ENCODE data around the gene WDR72. TPM values are rescaled to one million over a fixed set of nuclear protein-coding genes. Genes with fewer than 3 reads are reported as not detected.

WDR72 gene
- total RNA-seq, 1 donor from 2014 or later, result 0.59 TPM

DNA sequence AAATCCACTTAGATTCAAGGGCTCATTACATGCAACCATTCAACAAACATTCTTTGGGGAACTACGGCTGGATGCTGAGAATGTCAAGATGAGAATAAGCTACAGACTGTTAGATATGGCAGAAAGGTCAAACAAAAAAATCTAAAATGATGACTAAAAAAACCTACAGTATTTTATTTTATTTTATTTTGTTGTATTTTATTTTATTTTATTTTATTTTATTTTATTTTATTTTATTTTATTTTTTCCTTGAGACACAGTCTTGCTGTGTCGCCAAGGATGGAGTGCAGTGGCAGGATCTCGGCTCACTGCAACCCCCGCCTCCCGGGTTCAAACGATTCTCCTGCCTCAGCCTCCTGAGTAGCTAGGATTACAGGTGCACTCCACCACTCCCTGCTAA lies 46.2 kb downstream of the WDR72 start:
- TF ChIP-seq, protein P1, sequence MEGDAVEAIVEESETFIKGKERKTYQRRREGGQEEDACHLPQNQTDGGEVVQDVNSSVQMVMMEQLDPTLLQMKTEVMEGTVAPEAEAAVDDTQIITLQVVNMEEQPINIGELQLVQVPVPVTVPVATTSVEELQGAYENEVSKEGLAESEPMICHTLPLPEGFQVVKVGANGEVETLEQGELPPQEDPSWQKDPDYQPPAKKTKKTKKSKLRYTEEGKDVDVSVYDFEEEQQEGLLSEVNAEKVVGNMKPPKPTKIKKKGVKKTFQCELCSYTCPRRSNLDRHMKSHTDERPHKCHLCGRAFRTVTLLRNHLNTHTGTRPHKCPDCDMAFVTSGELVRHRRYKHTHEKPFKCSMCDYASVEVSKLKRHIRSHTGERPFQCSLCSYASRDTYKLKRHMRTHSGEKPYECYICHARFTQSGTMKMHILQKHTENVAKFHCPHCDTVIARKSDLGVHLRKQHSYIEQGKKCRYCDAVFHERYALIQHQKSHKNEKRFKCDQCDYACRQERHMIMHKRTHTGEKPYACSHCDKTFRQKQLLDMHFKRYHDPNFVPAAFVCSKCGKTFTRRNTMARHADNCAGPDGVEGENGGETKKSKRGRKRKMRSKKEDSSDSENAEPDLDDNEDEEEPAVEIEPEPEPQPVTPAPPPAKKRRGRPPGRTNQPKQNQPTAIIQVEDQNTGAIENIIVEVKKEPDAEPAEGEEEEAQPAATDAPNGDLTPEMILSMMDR (IDR thresholded peaks at IDR 0.05; ENCODE audit: unreplicated experiment), result no peak
- DNase-seq (ENCODE audit: low spot score), result no peak
- H3K27ac Mint-ChIP-seq (ENCODE audit: unreplicated experiment), result no peak overlapping the region

GRCh38 chr15:53710906-53711305 lies 48.6 kb downstream of the WDR72 start:
- no peaks in the 10 kb centered on the region for H3K36me3 Mint-ChIP-seq (ENCODE audit: low read depth, unreplicated experiment)

More for the DNA sequence above, 46.2 kb downstream of the WDR72 start:
- no peaks in the 10 kb centered on the region for H3K4me1 Mint-ChIP-seq (ENCODE audit: unreplicated experiment)
- H3K4me3 Mint-ChIP-seq (ENCODE audit: unreplicated experiment), result no peak overlapping the region
- H3K9me3 Mint-ChIP-seq (ENCODE audit: unreplicated experiment), result no peaks in the 10 kb centered on the region
- H3K36me3 Mint-ChIP-seq (ENCODE audit: low read depth, unreplicated experiment), result no peaks in the 10 kb centered on the region
- no peaks in the 10 kb centered on the region for H3K27me3 Mint-ChIP-seq (ENCODE audit: unreplicated experiment)

GRCh38 chr15:53709821-53710220 lies 49.6 kb downstream of the WDR72 start:
- no peak overlapping the region for H3K4me3 Mint-ChIP-seq (ENCODE audit: unreplicated experiment)
- H3K9me3 Mint-ChIP-seq (ENCODE audit: unreplicated experiment), result no peaks in the 10 kb centered on the region
- no peak for DNase-seq (ENCODE audit: low spot score)
- no peaks in the 10 kb centered on the region for H3K4me1 Mint-ChIP-seq (ENCODE audit: unreplicated experiment)
- TF ChIP-seq, protein P1 (IDR thresholded peaks at IDR 0.05; ENCODE audit: unreplicated experiment), result no peak
- H3K36me3 Mint-ChIP-seq (ENCODE audit: low read depth, unreplicated experiment), result no peaks in the 10 kb centered on the region
- H3K27ac Mint-ChIP-seq (ENCODE audit: unreplicated experiment), result no peak overlapping the region
- no peaks in the 10 kb centered on the region for H3K27me3 Mint-ChIP-seq (ENCODE audit: unreplicated experiment)

More at GRCh38 chr15:53710906-53711305, 48.6 kb downstream of the WDR72 start:
- TF ChIP-seq, protein P1 (IDR thresholded peaks at IDR 0.05; ENCODE audit: unreplicated experiment), result no peak
- no peaks in the 10 kb centered on the region for H3K4me1 Mint-ChIP-seq (ENCODE audit: unreplicated experiment)
- no peak overlapping the region for H3K4me3 Mint-ChIP-seq (ENCODE audit: unreplicated experiment)
- no peak for DNase-seq (ENCODE audit: low spot score)
- no peak overlapping the region for H3K27ac Mint-ChIP-seq (ENCODE audit: unreplicated experiment)
- H3K27me3 Mint-ChIP-seq (ENCODE audit: unreplicated experiment), result no peaks in the 10 kb centered on the region
- H3K9me3 Mint-ChIP-seq (ENCODE audit: unreplicated experiment), result no peaks in the 10 kb centered on the region

DNA sequence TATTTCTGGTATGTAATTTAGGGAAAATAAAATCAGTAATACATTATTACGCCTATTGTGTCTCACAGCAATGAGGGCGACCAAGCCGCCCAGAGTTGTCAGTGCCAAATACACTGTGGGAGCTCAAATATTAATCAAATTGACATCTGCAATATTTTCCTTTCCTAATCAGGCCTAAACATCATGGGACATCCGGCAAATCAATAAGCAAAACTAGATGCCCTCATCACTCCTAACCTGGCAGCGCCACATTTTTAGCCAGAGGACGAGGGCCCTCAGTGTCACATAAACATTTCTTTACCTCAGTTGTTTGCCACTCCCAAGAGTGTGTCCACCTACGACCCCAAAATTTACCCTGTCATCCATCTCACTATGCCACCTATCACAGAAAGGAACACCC lies 64.1 kb downstream of the WDR72 start:
- no peak for DNase-seq (ENCODE audit: low spot score)
- TF ChIP-seq, protein P1 (IDR thresholded peaks at IDR 0.05; ENCODE audit: unreplicated experiment), result no peak
- H3K4me1 Mint-ChIP-seq (ENCODE audit: unreplicated experiment), result no peaks in the 10 kb centered on the region
- no peak overlapping the region for H3K27ac Mint-ChIP-seq (ENCODE audit: unreplicated experiment)
- no peaks in the 10 kb centered on the region for H3K36me3 Mint-ChIP-seq (ENCODE audit: low read depth, unreplicated experiment)
- H3K4me3 Mint-ChIP-seq (ENCODE audit: unreplicated experiment), result no peak overlapping the region
- no peaks in the 10 kb centered on the region for H3K9me3 Mint-ChIP-seq (ENCODE audit: unreplicated experiment)
- no peaks in the 10 kb centered on the region for H3K27me3 Mint-ChIP-seq (ENCODE audit: unreplicated experiment)

DNA sequence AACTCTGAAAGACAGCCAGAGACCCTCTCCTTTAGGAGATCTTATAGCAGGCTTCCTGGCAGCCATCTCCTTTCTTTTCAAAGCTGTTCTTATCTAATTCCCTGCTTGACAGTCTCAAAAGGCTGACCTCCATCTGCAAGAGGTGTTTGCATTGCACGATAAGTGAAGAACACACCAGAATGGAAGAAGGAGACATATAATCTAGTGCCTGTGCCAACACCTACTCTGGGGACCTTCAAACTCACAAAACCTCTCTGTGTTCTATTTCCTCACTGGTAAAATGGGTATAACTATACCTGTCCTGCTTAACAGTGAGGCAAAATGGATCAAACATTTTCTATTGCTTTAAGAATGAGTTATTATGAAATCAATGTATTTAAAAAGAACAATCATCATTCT lies 65.0 kb downstream of the WDR72 start:
- no peaks in the 10 kb centered on the region for H3K27me3 Mint-ChIP-seq (ENCODE audit: unreplicated experiment)
- TF ChIP-seq, protein P1 (IDR thresholded peaks at IDR 0.05; ENCODE audit: unreplicated experiment), result no peak
- no peaks in the 10 kb centered on the region for H3K36me3 Mint-ChIP-seq (ENCODE audit: low read depth, unreplicated experiment)
- H3K4me3 Mint-ChIP-seq (ENCODE audit: unreplicated experiment), result no peak overlapping the region
- DNase-seq (ENCODE audit: low spot score), result no peak
- H3K27ac Mint-ChIP-seq (ENCODE audit: unreplicated experiment), result no peak overlapping the region
- no peaks in the 10 kb centered on the region for H3K4me1 Mint-ChIP-seq (ENCODE audit: unreplicated experiment)
- H3K9me3 Mint-ChIP-seq (ENCODE audit: unreplicated experiment), result no peaks in the 10 kb centered on the region

Measured in endothelial cell (in vitro differentiated cells).